LHCN-M2 (cell line): ENCODE measurements around the gene PRSS38. TPM values are rescaled to one million over a fixed set of nuclear protein-coding genes. Genes with fewer than 3 reads are reported as not detected.

Experiments
- DNase-seq: peaks from one replicate; pipeline ENCODE4 v3.0.0-alpha.2; 2012; ENCODE audit warnings: low read depth
- polyA plus RNA-seq: library from polyadenylated mRNA; unstranded; fragments of >200 nt; gene quantifications from one replicate; pipeline ENCODE4 v1.2.1, GENCODE V29; 2012; ENCODE audit warnings: missing spikeins
- total RNA-seq: library from RNA; depleted of rRNA; stranded (reverse); fragments of >200 nt; gene quantifications from 2 replicates; pipeline ENCODE4 v1.2.3, GENCODE V29; 2014; rRNA removed

Gene PRSS38
- total RNA-seq, result not detected in 2 replicates
- not detected for polyA plus RNA-seq

DNA sequence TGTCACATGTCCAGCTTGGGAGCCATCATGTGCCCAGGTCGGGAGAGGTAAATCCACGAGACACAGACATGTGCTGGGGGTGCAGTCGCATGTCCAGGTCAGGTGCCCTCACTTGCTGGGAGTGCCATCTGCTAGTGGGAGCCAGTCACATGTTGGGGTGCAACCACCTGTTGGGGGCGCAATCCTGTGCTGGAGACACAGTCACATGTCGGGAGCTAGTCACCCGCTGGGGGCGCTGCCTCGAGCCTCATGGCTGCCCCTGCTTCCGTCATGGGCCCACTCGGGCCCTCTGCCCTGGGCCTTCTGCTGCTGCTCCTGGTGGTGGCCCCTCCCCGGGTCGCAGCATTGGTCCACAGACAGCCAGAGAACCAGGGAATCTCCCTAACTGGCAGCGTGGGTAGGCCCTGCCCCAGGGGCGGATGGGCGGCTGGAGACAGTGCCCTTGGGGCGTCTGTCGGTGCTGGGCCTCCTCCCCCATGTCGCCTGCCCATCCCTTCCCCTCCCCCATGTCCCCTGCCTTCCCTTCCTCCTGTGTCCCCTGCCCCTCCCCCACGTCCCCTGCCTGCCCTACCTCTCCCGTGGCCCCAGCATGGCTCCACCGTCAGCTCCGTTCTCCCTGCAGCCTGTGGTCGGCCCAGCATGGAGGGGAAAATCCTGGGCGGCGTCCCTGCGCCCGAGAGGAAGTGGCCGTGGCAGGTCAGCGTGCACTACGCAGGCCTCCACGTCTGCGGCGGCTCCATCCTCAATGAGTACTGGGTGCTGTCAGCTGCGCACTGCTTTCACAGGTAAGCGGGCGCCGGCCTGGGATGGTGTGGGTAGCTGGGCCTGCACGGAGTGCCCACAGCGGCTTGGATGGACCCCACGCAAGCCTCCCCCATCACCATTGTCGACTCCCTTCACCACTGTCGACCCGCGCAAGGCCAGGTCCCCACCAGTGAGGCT lies at the start of gene PRSS38:
PRSS38 (plus strand) TSS at position 208 of the 942 bp plus-strand sequence; CDS start at position 250, 42 bp downstream.
- no peak for DNase-seq

- peak; percentile 58 for DNase-seq
These were observed 49.4 kb upstream of the PRSS38 start for GRCh38 chr1:227766015-227766634.

DNA sequence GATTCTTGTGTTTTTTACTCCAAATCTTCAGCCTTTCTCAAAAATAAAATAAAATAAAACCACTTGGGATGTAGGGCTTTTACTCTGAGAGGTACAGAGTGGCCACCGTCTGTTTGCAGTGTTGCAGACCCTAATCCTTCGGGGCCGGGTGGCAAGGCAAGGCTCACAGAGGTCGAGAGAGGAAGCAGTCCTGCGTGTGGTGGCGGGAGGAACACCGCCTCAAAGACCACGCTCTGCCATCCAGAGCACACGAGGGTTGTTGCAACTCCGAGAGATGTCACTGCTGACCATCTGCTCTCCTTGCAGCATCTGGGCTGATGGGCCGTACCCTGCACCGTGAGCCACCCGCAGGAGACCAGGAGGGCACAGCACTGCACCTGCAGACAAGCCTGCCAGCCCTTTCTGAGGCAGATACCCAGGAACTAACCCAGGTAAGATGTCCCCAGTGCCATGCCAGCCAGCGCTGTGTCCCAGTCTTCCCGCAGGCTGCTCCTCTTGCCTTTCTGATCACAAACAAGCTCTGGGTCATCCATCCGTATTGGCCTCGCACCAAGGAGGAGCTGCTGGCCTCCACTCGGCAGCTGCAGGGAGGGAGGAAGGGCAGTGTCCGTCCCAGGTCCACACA lies 48.7 kb upstream of the PRSS38 start:
- no peak for DNase-seq

DNA sequence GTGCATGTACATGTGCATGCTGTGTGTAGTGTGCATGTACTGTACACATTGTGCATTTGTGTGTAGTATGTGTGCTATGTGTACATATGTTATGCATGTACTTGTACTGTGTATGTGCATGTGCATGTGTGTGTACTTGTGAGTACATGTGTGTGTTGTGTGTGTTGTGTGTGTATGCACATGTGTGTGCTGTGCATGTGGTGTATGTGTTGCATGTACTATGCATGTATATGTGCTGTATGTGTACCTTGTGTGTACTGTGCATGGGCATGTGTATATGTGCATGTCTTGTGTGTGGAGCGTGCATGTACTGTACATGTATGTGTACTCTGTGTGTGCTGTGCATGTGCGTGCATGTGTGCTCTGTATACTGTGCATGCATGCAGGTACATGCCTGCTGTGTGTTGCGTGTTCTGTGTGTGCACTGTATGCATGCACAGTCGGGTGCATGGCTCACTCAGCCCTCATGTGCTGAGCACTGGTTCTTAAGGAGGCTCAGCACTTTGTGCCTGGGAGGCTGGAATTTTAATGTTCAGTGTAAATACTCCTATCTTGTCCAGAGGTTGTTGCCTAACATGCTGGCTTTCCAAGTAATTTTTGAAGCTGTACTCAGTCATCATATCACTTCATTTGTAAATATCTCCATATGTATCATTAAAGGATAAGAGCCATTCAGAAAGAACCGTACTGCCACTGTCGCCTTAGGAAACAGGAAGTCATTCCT lies 47.9 kb upstream of the PRSS38 start:
- DNase-seq, result no peak

- DNase-seq, result no peak
These were observed 47.4 kb upstream of the PRSS38 start for GRCh38 chr1:227768125-227768439.

- no peak for DNase-seq
These were observed 46.8 kb upstream of the PRSS38 start for GRCh38 chr1:227768640-227769039.

- DNase-seq, result no peak
These were observed 46.2 kb upstream of the PRSS38 start for GRCh38 chr1:227769047-227769935.

DNA sequence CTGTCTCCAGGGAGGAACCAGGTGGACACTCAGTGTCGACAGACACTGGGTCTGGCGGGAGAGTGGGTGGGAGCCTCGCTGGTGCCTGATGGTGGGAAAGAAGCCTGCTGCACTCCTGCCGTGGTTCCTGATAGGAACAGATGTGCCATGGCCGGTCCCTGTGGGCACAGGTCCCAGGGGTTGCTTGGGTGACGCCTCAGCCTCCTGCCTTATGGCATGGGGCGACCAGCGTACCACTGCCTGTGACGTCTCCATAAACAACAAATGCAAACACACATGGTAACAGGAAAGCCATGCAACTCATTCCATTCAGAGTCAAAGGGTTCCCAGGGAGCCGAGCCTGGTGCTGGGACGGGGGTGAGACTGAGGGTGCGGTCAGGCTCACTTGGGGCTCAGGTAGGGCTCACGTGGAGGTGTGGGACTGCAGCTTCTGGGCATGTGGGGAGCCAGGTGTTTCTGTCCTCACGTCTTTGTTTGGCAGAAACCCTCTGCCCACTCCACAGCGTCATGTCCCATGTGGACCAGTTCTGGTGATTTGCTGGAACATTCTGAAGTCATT lies 45.5 kb upstream of the PRSS38 start:
- no peak for DNase-seq

GRCh38 chr1:227770812-227771211 lies 44.7 kb upstream of the PRSS38 start:
- no peak for DNase-seq

- DNase-seq, result no peak
These were observed 44.1 kb upstream of the PRSS38 start for GRCh38 chr1:227771326-227771725.

DNA sequence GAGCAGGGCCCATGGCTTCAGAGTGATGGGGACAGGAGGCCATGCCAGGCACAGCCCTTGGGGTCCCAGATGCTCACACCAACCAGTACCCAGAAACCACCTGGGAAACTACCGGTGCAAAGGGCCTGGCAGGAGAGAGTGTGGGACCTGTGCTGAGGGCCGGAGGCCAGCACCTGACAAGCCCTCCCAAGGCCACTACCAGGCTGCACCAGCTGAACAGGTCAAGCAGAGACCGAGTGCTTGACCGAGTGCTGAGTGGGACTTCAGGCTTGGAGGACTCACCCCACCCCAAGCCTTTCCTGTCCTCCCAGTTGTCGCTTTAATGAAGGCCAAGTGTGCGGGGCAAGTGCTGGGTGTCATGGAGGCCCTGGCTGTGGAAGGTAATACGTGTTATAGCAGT lies 43.7 kb upstream of the PRSS38 start:
- DNase-seq, result no peak

DNA sequence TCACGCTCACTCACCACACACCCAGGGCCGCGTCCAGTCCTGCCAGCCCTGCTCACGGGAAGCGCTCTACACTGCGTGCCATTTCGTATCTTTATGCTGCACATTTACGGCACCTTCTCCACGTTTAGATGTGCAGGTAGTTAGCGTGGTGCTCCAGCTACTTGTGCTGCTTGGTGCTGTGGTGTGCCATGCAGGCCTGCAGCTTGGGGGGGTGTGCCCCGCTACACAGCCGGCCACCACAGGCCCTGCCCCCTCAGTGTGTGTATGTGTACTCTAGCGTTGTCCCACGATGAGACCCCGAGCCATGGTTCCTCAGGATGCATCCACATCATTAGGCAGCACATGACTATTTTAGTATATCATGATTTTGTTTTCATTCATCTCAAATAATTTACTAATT lies 41.9 kb upstream of the PRSS38 start:
- no peak for DNase-seq

DNA sequence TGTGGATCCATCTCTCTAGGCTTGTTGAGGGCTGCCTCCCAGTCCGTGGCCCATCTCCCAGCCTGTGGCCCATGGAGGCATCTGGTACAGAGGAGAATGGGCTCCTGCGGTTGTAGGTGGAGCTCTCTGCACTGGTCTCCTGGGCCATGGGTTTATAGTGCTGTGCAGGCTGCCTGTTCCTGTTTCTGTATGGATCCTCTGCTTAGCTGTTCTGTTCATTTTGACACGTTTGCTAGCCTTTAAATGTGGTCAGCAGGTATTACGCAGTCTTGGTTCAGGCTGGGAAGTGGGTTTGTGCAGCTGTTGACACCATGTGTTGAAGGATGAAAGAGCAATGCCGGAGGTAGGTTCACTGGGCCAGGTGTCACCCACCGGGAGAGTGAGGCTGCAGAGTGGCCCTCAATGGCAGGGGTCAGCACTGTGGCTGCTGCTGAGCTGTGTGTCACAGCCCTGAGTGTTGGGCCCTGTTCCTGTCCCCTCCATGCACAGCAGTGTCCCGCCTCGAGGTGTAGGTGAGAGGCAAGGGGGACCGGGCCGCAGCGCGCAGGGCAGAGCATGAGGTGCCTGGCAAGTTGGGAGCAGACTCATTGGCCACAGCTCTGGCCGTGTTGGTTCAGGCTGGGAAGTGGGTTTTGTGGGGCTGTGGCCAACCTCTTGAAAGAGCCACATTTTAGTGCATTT lies 41.3 kb upstream of the PRSS38 start:
- DNase-seq, result no peak

DNA sequence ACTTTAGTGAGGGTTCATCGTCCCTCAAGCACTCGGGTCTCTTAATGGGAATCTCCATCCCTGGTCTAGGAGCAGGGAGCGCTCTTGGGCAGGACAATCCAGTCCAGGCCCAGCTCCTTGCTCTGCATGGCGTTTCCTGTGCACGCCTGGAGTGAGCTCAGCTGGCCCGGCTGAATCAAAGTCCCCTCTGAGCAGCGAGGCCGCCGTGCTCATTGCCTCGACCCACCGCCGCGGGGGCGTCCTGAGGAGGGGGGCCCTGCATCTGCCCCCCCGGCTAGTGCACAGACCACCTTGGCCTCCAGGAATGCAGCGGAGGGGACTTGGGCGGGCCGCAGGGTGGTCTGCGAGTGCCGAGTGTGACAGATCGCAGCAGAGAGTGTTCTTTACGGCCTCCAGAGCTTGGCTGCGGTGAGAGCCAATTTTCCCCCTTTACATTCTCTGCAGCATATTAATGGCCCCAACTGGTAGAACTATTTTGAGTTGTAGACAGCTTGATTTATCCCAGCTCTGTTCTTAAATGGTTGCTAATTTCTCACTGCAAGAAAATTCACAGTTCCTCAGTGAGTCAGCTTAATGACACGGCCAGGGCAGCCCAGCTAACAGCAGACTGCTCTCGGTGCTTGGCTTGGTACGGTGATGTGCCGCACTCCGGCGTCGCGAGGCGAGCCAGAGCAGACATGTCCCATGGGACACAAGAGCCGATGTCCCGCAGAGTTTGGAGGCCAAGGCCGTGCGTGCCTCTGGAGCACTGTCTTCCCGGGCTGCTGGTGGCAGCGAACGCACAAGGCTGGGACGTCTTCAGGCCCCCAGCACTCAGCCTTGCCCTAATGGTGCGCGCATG lies 40.4 kb upstream of the PRSS38 start:
- peak; percentile 68 for DNase-seq

GRCh38 chr1:227775841-227776240 lies 39.6 kb upstream of the PRSS38 start:
- no peak for DNase-seq

GRCh38 chr1:227776331-227776771 lies 39.1 kb upstream of the PRSS38 start:
- DNase-seq, result peak; percentile 93

- DNase-seq, result no peak
These were observed 38.3 kb upstream of the PRSS38 start for GRCh38 chr1:227777156-227777555.

DNA sequence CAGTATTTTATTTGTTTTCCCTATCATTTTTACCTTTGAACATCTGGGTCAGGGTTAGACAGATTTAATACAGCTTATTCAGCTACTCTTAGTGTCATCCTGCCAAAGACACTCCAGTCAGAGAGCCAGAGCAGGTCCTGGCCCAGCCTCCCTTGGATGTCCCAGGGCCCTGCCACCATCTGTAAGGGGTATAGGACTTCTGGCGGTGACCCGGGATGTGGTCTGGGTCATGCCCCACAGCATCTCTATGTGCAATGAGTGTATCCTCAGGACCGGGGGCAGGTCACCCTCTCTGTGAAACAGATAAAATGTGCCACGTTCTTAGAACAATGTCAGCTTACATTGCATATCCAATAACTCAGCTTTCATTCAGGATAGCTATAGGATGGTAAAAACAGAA lies 37.8 kb upstream of the PRSS38 start:
- DNase-seq, result no peak

DNA sequence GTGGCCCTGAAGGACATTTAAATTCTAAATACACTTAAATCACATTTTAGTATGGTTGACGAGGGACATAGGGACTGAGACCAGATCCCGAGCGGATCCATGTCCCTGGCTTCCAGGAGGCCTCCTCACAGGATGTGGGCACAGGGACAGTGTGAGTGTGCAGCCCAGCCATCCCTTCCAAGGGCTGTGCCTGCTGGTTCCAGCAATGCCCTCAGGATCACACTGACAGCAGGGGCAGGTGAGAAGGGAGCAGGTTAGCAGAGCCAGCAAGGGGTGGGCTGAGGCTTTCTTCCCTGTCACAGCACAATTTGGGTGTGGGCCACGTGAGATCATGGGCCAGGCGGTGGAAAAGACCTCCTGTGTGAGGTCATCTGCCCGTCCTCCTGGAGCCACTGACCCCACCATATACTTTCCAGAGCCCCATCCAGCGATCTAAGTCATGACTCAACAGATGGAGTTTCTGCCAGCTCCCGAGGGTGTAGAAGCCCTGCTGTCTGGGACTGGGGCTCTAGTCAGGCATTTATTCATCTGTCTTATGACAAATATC lies 37.0 kb upstream of the PRSS38 start:
- DNase-seq, result peak; percentile 66
